Right atrium auricular region (tissue), 2 donors: ENCODE measurements around the gene PCMT1. TPM values are rescaled to one million over a fixed set of nuclear protein-coding genes. Genes with fewer than 3 reads are reported as not detected.
"Not testable (repeated sequence)": the region's sequence is repeated elsewhere in the genome, so short reads cannot be mapped to it uniquely, and the experiment has no call there.

Experiments
- DNase-seq: peaks from one replicate; pipeline ENCODE4 v3.0.0-alpha.2; 2019; ENCODE audit warnings: low spot score
- H3K27ac ChIP-seq, 2 donors: fragments of 200-600 bp; sonication (generic); 1 replicate in 1 of 2; 2 replicates in 1 of 2; pipeline ENCODE4 v1.5.1; 2016 to 2019
- H3K27me3 ChIP-seq, 2 donors: fragments of 200-600 bp; sonication (generic); one replicate each; pipeline versions ENCODE4 v1.5.1 to v1.6.0; 2017 to 2019
- H3K36me3 ChIP-seq: fragments of 200-600 bp; sonication (generic); one replicate; pipeline ENCODE4 v1.5.1; 2016
- H3K4me1 ChIP-seq, 2 donors: fragments of 200-600 bp; sonication (generic); one replicate each; pipeline versions ENCODE4 v1.5.1 to v1.6.0; 2017 to 2019
- H3K4me3 ChIP-seq, 2 donors: fragments of 200-600 bp; sonication (generic); 1 replicate in 1 of 2; 2 replicates in 1 of 2; pipeline ENCODE4 v1.5.1; 2017 to 2019; ENCODE audit warnings: mild to moderate bottlenecking in 1 of 2, moderate library complexity in 1 of 2
- H3K9me3 ChIP-seq, 2 donors: fragments of 200-600 bp; sonication (generic); one replicate each; pipeline ENCODE4 v1.5.1; 2019
- total RNA-seq, 2 donors: library from RNA; depleted of rRNA; stranded (reverse); fragments of >200 nt; gene quantifications; one replicate each; pipeline ENCODE4 v1.1.0, GENCODE V29; 2016
- TF ChIP-seq, protein P1 (sequence below), 2 donors: fragments of 200-600 bp; sonication (generic); IDR thresholded peaks; one replicate each; pipeline ENCODE4 v1.5.1; 2019; ENCODE audit warnings: antibody characterized with exemption in 2 of 2

Gene PCMT1
- total RNA-seq, 2 donors from 2014 or later: 99.8 to 106 TPM

DNA sequence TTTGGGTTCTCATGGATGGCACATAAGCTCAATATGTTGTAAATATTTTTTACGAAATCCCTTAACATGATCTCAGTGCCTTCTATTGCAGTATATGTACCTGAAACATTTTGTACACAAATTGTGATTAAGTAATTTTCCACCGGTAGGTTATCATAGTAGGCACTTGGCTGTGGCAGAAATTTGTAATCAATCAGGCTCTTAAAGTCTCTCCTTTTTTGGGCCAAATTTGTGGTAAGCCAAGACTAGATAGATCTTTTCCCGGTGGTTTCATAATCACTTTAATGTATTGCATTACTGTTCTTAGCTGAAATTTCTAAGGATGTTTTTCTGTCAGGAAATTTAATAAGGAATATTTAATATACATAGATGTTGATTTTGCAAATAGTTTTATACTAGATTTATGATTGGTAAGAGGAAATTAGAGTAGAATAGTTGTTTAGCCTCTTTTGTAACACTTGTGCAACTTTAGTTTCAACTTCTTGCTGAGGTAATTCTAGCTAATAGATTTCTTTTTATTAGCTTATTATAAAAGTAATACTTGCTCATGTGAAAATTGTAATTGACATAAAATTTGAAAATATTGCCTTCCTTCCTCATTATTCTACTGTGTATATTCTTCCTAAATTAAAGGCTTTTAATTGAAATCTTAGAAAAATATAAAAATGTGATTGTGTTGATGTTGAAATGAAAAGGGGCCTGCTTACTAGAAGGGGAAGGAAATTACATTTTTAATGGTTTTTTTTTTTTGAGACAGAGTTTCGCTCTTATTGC, 3.2 kb downstream of the PCMT1 start:
- TF ChIP-seq, protein P1, sequence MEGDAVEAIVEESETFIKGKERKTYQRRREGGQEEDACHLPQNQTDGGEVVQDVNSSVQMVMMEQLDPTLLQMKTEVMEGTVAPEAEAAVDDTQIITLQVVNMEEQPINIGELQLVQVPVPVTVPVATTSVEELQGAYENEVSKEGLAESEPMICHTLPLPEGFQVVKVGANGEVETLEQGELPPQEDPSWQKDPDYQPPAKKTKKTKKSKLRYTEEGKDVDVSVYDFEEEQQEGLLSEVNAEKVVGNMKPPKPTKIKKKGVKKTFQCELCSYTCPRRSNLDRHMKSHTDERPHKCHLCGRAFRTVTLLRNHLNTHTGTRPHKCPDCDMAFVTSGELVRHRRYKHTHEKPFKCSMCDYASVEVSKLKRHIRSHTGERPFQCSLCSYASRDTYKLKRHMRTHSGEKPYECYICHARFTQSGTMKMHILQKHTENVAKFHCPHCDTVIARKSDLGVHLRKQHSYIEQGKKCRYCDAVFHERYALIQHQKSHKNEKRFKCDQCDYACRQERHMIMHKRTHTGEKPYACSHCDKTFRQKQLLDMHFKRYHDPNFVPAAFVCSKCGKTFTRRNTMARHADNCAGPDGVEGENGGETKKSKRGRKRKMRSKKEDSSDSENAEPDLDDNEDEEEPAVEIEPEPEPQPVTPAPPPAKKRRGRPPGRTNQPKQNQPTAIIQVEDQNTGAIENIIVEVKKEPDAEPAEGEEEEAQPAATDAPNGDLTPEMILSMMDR (IDR thresholded peaks at IDR 0.05): no peak
- DNase-seq: no peak
- no peaks in the 10 kb centered on the region for H3K36me3 ChIP-seq
- no peak overlapping the region for H3K4me3 ChIP-seq
- H3K27me3 ChIP-seq: no peaks in the 10 kb centered on the region
- no peaks in the 10 kb centered on the region for H3K9me3 ChIP-seq
- peaks cover 0 to 30% of the 10 kb centered on the region in 2 donors for H3K4me1 ChIP-seq
- no peak overlapping the region for H3K27ac ChIP-seq

GRCh38 chr6:149753374-149753637, 3.8 kb downstream of the PCMT1 start:
- H3K27ac ChIP-seq, H3K9me3 ChIP-seq, DNase-seq, H3K36me3 ChIP-seq, H3K4me3 ChIP-seq, H3K27me3 ChIP-seq: not testable (repeated sequence)
- peaks cover 0 to 30% of the 10 kb centered on the region in 2 donors for H3K4me1 ChIP-seq

GRCh38 chr6:149754548-149754947, 5.0 kb downstream of the PCMT1 start:
- Histone ChIP-seq H3K9me3 (no peaks in the 10 kb centered on the region), H3K27ac (no peak overlapping the region), H3K27me3 (no peaks in the 10 kb centered on the region), H3K4me3 (no peak overlapping the region), H3K36me3 (no peaks in the 10 kb centered on the region), H3K4me1 (peaks cover 0 to 30% of the 10 kb centered on the region in 2 donors)
- TF ChIP-seq, protein P1 (IDR thresholded peaks at IDR 0.05): no peak
- no peak for DNase-seq

GRCh38 chr6:149755300-149756260, 6.0 kb downstream of the PCMT1 start:
- Histone ChIP-seq H3K4me3 (no peak overlapping the region), H3K9me3 (no peaks in the 10 kb centered on the region), H3K36me3 (no peaks in the 10 kb centered on the region), H3K4me1 (peaks cover 0 to 26% of the 10 kb centered on the region in 2 donors), H3K27me3 (no peaks in the 10 kb centered on the region), H3K27ac (peak overlapping the region; percentile 23 to 42)
- TF ChIP-seq, protein P1 (IDR thresholded peaks at IDR 0.05): no peak
- no peak for DNase-seq

- Histone ChIP-seq H3K4me3 (no peak overlapping the region), H3K4me1 (peaks cover 0 to 19% of the 10 kb centered on the region in 2 donors), H3K27ac (peak overlapping the region; percentile 23 to 42), H3K36me3 (no peaks in the 10 kb centered on the region), H3K27me3 (no peaks in the 10 kb centered on the region), H3K9me3 (no peaks in the 10 kb centered on the region)
- TF ChIP-seq, protein P1 (IDR thresholded peaks at IDR 0.05): no peak
- no peak for DNase-seq
These were observed 6.7 kb downstream of the PCMT1 start for GRCh38 chr6:149756261-149756636.

- Histone ChIP-seq H3K4me3 (no peak overlapping the region), H3K4me1 (no peaks in the 10 kb centered on the region), H3K9me3 (peaks cover 0 to 9% of the 10 kb centered on the region in 2 donors), H3K27ac (no peak overlapping the region), H3K36me3 (peaks cover 6% of the 10 kb centered on the region), H3K27me3 (no peaks in the 10 kb centered on the region)
- TF ChIP-seq, protein P1 (IDR thresholded peaks at IDR 0.05): no peak
- DNase-seq: no peak
These were observed 11.9 kb downstream of the PCMT1 start for GRCh38 chr6:149761438-149761837.
